Measurements from ENCODE around the gene CUL9. TPM values are rescaled to one million over a fixed set of nuclear protein-coding genes. Genes with fewer than 3 reads are reported as not detected.

CUL9 gene
- total RNA-seq, 3 donors from 2014 or later (not counting 1 experiment from before 2014, with no cell fraction given), result 73.1 to 85.7 (median 73.9) TPM

- ATAC-seq, result no peak
- Histone ChIP-seq H3K4me1 (ENCODE audit: control insufficient read depth, insufficient read depth, low read length) (peaks cover 2% of the 10 kb centered on the region), H3K4me3 (ENCODE audit: low read length) (no peak overlapping the region), H3K27me3 (ENCODE audit: control insufficient read depth, insufficient read depth, low read length) (no peaks in the 10 kb centered on the region), H3K36me3 (ENCODE audit: control insufficient read depth, insufficient read depth, low read length) (peaks cover 48% of the 10 kb centered on the region), H3K9me3 (ENCODE audit: control insufficient read depth, insufficient read depth, low read length) (no peaks in the 10 kb centered on the region), H3K27ac (ENCODE audit: low read length) (no peak overlapping the region)
- no peak overlapping the region for H3K27ac Mint-ChIP-seq
- no peak for DNase-seq
- intact Hi-C loops (cut with micrococcal nuclease), result no loop called here
- H3K9me3 Mint-ChIP-seq, result no peaks in the 10 kb centered on the region
- no peaks in the 10 kb centered on the region for H3K36me3 Mint-ChIP-seq
- H3K4me3 Mint-ChIP-seq, result no peak overlapping the region
- H3K27me3 Mint-ChIP-seq (ENCODE audit: low read depth in 2 of 2), result no peaks in the 10 kb centered on the region
- peaks cover 29 to 30% of the 10 kb centered on the region in 2 donors for H3K4me1 Mint-ChIP-seq
- no peak for TF ChIP-seq CTCF (IDR thresholded peaks at IDR 0.05)
- 97% methylated on average over 10 of the region's 10 CpGs for WGBS (ENCODE audit: insufficient coverage)
Observed at GRCh38 chr6:43188426-43188825, 6.4 kb downstream of the CUL9 start.

DNA sequence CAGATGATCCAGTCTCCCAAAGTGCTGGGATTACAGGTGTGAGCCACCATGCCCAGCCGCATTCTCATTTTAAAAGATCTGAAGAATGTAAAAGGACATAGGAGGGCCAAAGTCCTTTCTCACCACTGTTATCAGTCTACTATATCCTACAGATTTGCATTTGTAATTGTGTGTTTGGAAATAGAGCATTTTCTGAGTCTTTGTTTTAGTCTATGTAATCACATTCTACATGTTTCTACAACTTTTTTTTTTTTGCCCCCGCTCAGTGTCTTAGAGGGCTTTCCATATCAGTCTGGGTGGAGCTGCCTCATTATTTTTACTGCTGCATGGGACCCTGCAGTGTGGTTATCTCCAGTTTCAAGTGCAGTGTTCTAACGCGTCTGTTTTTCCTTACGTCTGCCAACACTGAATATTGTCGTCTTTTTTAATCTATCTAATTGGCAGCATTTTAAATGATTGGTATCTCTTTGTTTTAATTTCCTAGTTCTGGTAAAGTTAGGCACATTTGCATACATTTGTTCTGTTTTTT is 7.8 kb downstream of the CUL9 start:
- no peak for TF ChIP-seq CTCF (IDR thresholded peaks at IDR 0.05)
- no peak overlapping the region for H3K4me3 ChIP-seq (ENCODE audit: low read length)
- DNase-seq, result no peak
- intact Hi-C loops (cut with micrococcal nuclease), result no loop called here
- Mint-ChIP-seq H3K36me3 (no peaks in the 10 kb centered on the region), H3K9me3 (no peaks in the 10 kb centered on the region), H3K4me3 (no peak overlapping the region), H3K27me3 (ENCODE audit: low read depth in 2 of 2) (no peaks in the 10 kb centered on the region), H3K27ac (no peak overlapping the region), H3K4me1 (peaks cover 15 to 16% of the 10 kb centered on the region in 2 donors)
- no peaks in the 10 kb centered on the region for H3K27me3 ChIP-seq (ENCODE audit: control insufficient read depth, insufficient read depth, low read length)
- ATAC-seq, result no peak
- peaks cover 52% of the 10 kb centered on the region for H3K36me3 ChIP-seq (ENCODE audit: control insufficient read depth, insufficient read depth, low read length)
- no peaks in the 10 kb centered on the region for H3K9me3 ChIP-seq (ENCODE audit: control insufficient read depth, insufficient read depth, low read length)
- H3K27ac ChIP-seq (ENCODE audit: low read length), result no peak overlapping the region
- H3K4me1 ChIP-seq (ENCODE audit: control insufficient read depth, insufficient read depth, low read length), result no peaks in the 10 kb centered on the region
- 98% methylated on average over 5 of the region's 6 CpGs for WGBS (ENCODE audit: insufficient coverage)

- H3K4me3 Mint-ChIP-seq, result no peak overlapping the region
- ATAC-seq, result no peak
- no peaks in the 10 kb centered on the region for H3K27me3 Mint-ChIP-seq (ENCODE audit: low read depth in 2 of 2)
- no peaks in the 10 kb centered on the region for H3K9me3 Mint-ChIP-seq
- peaks cover 10% of the 10 kb centered on the region for H3K36me3 Mint-ChIP-seq
- H3K36me3 ChIP-seq (ENCODE audit: control insufficient read depth, insufficient read depth, low read length), result peaks cover 46% of the 10 kb centered on the region
- H3K27me3 ChIP-seq (ENCODE audit: control insufficient read depth, insufficient read depth, low read length), result no peaks in the 10 kb centered on the region
- intact Hi-C loops (cut with micrococcal nuclease), result no loop called here
- H3K4me1 Mint-ChIP-seq, result peaks cover 5% of the 10 kb centered on the region in 2 donors
- no peak for DNase-seq
- WGBS (ENCODE audit: insufficient coverage), result 98% methylated on average over 9 of the region's 9 CpGs
- no peaks in the 10 kb centered on the region for H3K4me1 ChIP-seq (ENCODE audit: control insufficient read depth, insufficient read depth, low read length)
- H3K27ac Mint-ChIP-seq, result peak overlapping the region in 1 of 2 donors; percentile 15
- H3K9me3 ChIP-seq (ENCODE audit: control insufficient read depth, insufficient read depth, low read length), result no peaks in the 10 kb centered on the region
- no peak overlapping the region for H3K27ac ChIP-seq (ENCODE audit: low read length)
- TF ChIP-seq CTCF (IDR thresholded peaks at IDR 0.05), result no peak
- no peak overlapping the region for H3K4me3 ChIP-seq (ENCODE audit: low read length)
Observed at GRCh38 chr6:43192911-43193310, 10.9 kb downstream of the CUL9 start.

GRCh38 chr6:43193929-43194328 is 11.9 kb downstream of the CUL9 start:
- Histone ChIP-seq H3K27ac (ENCODE audit: low read length) (no peak overlapping the region), H3K27me3 (ENCODE audit: control insufficient read depth, insufficient read depth, low read length) (no peaks in the 10 kb centered on the region), H3K4me1 (ENCODE audit: control insufficient read depth, insufficient read depth, low read length) (no peaks in the 10 kb centered on the region), H3K9me3 (ENCODE audit: control insufficient read depth, insufficient read depth, low read length) (no peaks in the 10 kb centered on the region), H3K4me3 (ENCODE audit: low read length) (no peak overlapping the region), H3K36me3 (ENCODE audit: control insufficient read depth, insufficient read depth, low read length) (peaks cover 39% of the 10 kb centered on the region)
- Mint-ChIP-seq H3K4me3 (no peak overlapping the region), H3K9me3 (no peaks in the 10 kb centered on the region), H3K36me3 (peaks cover 10% of the 10 kb centered on the region), H3K4me1 (peaks cover 0 to 5% of the 10 kb centered on the region in 2 donors), H3K27ac (no peak overlapping the region), H3K27me3 (ENCODE audit: low read depth in 2 of 2) (no peaks in the 10 kb centered on the region)
- WGBS (ENCODE audit: insufficient coverage), result 99% methylated on average over 5 of the region's 5 CpGs
- ATAC-seq (no peak), DNase-seq (no peak)
- TF ChIP-seq CTCF (IDR thresholded peaks at IDR 0.05), result no peak
- intact Hi-C loops (cut with micrococcal nuclease), result no loop called here
